DOHH2 (cell line): ENCODE results near the gene ANKRD6.

Experiments
- EZH2phosphoT487 ChIP-seq: fragments of 200-600 bp; sonication (generic); IDR thresholded peaks from 2 replicates; pipeline ENCODE4 v1.6.1; 2017; ENCODE audit warnings: borderline replicate concordance, mild to moderate bottlenecking, antibody characterized with exemption, low read length, moderate library complexity, mixed read lengths
- TF ChIP-seq, protein P1 (sequence below): fragments of 200-600 bp; sonication (generic); IDR thresholded peaks from one replicate; pipeline ENCODE4 v1.5.1; 2014; ENCODE audit warnings: antibody characterized with exemption, mild to moderate bottlenecking, low read depth, low read length; ENCODE audit not compliant: poor library complexity, severe bottlenecking

DNA sequence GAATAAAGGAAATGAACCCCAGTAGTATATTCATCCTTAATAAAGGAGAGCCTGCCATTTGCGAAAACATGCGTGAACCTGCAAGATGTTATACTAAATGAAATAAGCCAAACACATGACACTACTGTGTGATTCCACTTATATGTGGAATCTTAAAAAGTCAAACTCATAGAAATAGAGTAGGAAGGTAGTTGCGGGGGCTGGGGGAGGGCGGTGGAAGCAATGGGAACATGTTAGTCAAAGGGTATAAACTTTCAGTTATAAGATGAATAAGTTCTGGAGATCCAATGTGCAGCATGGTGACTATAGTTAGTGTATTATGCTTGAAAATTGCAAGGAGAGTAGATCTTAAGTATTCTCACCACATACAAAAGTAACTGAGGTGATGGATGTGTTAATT is 72.9 kb downstream of the ANKRD6 start:
- TF ChIP-seq, protein P1, sequence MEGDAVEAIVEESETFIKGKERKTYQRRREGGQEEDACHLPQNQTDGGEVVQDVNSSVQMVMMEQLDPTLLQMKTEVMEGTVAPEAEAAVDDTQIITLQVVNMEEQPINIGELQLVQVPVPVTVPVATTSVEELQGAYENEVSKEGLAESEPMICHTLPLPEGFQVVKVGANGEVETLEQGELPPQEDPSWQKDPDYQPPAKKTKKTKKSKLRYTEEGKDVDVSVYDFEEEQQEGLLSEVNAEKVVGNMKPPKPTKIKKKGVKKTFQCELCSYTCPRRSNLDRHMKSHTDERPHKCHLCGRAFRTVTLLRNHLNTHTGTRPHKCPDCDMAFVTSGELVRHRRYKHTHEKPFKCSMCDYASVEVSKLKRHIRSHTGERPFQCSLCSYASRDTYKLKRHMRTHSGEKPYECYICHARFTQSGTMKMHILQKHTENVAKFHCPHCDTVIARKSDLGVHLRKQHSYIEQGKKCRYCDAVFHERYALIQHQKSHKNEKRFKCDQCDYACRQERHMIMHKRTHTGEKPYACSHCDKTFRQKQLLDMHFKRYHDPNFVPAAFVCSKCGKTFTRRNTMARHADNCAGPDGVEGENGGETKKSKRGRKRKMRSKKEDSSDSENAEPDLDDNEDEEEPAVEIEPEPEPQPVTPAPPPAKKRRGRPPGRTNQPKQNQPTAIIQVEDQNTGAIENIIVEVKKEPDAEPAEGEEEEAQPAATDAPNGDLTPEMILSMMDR = no peak
- no peak for TF ChIP-seq EZH2phosphoT487
